Stimulated activated CD4-positive, alpha-beta T cell treated with anti-CD3 and anti-CD28 coated beads, Interleukin-2, amount 100 ng/mL, for 4 hours (primary cell): ENCODE results near the gene MYO19.
"Not testable (repeated sequence)": the region's sequence is repeated elsewhere in the genome, so short reads cannot be mapped to it uniquely, and the experiment has no call there.

ENCODE experiments used
- DNase-seq: peaks from one replicate; pipeline ENCODE4 v3.0.0-alpha.2; 2020; ENCODE audit warnings: low read depth

The MYO19 gene

DNA sequence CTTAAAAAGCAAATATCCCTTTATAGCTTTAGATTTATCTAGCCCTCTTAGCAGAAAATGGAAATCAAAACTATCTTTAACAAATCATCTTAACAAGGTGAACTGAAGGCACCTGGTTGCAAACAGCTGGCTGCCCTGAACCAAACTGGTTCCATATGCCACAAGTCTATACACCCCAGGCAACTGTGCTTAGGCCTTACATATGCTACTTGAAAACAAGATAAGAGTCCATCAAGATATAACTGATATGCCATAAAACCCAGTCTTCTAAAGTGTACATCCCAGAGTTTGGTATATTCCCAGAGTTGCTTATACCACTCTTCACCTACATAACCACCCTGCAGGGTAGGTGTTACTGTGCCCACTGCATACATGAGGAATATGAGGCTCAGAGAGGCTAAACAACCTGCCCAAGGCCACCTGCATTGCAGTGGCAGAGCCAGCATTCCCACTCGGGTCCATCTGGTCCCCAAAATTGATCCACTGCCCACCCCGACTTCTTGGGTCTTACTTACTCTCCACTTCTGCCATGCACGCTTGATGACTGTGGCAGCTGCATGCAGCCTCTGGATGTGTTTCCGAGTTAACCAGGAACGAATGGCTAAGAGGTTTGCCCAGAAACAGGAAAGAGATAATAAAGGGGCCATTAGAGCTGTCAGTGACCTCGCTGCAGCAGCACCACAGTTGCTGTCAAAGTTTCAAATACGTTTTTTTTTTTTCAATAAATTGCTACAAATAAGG, 35.9 kb downstream of the MYO19 start:
- DNase-seq: no peak

DNA sequence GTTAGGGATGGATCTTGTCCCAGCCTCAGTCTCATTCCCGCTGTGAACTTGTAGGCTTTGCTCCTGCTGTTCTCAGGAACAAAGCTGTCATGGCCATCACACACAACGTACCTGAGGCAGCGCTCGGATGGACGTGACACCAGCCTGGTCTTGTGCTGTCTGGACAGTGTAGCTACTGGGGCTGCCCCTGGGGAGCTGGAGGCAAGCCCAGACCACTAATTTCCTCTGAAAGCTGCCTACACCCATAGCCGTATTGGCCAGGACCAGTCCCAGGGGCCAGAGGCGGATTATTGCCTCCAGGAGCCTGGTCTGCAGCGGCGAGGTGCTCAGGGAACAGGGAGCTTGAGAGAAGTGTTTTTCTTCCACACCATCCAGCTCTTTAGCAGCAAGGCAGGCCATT, 36.5 kb downstream of the MYO19 start:
- DNase-seq: no peak

DNA sequence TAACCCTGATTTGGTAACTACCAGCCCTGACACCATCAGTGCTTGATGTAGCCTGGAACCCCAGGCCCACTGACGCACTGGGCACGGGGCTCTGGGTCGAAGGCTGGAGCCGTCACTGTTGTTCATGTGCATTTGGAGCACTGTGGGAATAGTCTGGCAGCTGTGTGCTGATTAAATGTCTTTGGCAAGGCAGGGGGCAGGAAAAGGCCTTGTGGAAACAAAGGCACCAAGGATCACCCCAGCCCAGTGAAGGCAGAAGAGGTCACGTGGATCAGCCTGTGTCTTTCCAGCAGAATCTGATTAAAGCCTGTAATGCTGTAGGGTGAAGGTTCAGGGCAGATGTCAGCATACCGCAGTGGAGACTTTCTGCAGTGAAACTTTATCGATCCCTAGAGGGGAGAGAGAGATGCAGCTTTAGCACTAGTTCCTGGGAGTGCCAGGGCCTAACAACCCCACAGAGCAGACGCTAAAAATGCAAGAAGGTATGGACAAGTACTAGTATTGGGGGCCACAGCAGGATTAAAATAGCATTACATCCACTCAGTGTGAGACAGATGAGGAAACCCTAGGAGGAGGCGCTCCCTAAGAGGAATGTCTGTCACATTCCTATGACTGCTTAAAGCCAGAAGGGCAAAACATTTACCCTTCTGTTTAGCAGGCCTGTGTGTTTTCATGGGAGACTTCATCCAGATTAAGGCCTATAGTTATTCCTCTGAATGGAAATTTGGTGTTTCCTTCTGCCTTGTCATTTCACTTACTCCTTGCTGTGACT, 38.5 kb downstream of the MYO19 start:
- no peak for DNase-seq

DNA sequence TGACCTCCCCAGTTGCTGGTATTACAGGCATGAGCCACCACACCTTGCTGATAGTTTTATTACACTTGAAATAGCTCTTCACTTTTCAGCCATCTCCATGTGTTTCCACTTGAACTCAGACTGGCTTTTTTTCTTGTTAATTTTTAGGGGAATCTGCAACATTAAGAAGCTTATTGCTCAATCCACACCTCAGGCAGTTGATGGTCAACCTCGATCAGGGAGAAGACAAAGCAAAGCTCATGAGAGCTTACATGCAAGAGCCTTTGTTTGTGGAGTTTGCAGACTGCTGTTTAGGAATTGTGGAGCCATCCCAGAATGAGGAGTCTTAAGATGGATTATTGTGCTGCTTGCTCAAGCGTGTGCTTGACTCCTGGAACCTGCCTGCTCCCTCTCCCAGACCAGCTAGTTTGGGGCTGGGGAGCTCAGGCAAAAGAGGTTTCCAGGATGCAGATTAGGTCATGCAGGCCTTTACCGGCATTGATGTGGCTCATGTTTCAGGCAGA, 39.5 kb downstream of the MYO19 start:
- no peak for DNase-seq

DNA sequence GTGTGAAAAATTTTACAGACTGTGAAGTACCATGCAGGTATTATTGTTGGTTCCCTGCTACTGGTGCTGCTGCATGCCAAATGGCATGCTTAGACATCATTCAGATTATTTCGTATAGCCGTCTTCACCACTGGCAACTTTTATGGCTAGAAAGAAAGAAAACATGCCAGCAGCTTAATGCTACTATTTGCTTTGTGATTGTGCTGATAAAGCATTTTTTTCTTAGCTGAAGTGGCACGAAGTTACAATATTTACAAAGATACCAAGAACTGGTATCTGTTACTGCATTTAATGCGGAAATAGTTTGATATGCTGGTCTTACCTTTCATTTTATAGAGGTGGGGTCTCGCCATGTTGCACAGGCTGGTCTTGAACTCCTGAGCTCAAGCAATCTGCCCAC, 40.0 kb downstream of the MYO19 start:
- DNase-seq: no peak

DNA sequence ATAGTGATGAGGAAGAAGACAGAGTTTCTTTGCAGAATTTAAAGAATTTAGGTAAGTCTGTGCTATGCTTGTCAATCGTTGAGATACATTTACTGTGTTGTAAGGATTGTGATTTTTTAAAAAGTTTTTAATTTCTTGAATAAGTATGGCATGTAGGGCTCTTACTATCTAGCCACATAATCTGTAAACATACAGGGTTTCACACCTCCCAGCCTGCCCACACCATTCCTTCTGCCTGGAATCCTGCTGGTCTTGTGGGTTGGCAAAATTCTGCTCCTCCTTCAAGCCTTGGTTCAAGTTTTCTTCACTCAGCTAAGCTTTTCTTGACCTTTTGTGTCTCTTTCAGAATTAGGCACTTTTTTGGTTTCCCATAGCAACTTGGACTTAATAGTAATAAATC, 40.7 kb downstream of the MYO19 start:
- DNase-seq: no peak

DNA sequence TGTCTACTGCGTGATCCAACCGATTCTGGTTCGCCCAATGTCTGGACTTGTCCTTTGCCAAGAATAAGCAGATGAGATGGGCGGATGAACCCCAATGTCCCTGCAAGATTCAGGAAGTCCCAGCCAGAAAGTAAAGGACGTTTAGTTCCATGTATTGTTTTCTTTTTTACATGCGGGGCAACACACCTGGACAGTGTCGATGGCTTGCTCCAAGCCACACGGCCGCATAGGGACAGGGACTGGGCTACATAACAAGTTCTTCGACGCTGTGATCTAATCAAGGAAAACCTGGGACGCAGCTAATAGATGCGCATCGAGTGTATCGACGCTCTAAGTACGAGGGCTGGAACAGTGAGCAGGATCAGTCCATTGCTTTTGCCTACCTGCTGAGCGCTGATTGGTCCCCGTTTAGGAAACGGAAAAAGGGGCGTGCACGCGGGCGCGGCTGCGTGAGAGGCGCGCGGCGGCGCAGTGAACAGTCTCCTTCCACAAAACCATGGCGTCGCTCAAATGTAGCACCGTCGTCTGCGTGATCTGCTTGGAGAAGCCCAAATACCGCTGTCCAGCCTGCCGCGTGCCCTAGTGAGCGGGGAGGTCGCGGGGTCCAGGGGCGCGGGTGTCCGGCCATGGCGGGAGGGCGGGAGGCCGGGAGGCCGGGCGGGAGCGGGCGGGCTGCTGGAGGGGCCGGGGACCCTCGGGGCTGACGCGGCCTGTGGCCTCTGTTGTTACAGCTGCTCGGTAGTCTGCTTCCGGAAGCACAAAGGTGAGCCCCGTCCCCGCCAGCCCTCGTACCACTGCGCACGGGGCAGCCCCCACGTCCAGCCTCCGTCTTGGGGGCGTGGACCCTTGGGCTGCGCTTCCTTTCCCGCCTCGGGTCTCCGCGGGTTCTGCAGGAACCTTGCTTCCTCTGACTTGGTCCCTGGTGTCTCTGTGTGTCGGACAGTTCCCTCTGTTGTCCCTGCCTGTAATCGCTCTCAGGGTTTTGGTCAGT, 48.2 kb downstream of the MYO19 start, which contains the start of gene ZNHIT3:
Gene ZNHIT3, plus strand, starts transcription at position 478 of the 991 bp plus-strand sequence. Its CDS starts 19 bp downstream, at position 497.
- DNase-seq: peak; percentile 85

DNA sequence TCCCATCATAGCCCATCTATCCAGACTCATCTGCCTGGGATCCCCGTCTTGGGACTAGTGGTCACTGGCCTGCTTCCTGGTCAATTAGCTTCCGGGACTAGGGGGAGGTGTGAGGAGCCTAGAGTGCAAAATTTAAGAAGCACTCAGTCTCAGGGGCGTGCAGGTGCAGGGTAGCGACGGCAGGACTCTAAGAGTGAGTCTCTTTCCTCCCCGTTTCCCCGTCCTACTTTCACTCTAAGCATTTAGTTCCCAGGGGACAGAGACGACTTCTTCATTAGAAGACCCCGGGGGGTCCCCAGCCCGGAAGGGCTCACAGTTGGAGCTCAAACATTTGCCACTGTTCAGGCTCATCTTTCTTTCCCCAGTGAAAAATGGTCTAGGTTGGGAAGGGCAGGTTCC, 48.9 kb downstream of the MYO19 start:
- no peak for DNase-seq

DNA sequence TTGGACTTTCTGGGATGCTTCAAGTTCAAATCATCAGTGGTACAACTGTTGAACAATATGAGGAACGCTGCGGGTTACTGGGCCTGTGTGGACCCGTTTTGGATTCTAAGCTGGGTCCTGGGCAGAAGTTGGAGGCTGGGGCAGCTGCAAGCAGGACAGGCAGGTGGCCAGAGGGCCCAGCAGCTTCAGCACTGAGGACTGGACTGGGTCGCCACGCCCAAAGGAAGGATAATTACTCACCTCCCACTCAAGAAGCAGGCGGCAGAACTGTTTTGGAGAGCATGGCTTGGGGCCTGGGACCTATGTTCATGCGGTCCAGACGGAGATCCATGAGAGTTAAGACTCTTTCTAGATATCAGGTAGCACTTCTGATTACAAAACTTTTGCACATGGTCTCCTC, 49.6 kb downstream of the MYO19 start:
- no peak for DNase-seq

DNA sequence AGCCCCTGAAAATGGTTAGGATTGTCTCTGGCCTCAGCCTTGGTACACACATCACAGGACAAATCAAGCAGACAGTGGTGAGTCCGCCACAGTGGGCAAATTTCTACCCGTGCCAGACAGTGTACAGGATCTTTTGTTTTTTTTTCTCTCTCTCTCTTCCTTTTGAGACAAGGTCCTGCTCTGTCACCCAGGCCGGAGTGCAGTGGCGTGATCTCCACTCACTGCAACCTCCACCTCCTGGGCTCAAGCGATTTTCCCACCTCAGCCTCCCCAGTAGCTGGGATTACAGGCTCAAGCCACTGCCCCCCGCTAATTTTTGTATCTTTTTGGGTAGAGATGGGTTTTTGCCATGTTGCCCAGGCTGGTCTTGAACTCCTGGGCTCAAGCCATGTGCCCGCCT, 50.6 kb downstream of the MYO19 start:
- not testable (repeated sequence) for DNase-seq

DNA sequence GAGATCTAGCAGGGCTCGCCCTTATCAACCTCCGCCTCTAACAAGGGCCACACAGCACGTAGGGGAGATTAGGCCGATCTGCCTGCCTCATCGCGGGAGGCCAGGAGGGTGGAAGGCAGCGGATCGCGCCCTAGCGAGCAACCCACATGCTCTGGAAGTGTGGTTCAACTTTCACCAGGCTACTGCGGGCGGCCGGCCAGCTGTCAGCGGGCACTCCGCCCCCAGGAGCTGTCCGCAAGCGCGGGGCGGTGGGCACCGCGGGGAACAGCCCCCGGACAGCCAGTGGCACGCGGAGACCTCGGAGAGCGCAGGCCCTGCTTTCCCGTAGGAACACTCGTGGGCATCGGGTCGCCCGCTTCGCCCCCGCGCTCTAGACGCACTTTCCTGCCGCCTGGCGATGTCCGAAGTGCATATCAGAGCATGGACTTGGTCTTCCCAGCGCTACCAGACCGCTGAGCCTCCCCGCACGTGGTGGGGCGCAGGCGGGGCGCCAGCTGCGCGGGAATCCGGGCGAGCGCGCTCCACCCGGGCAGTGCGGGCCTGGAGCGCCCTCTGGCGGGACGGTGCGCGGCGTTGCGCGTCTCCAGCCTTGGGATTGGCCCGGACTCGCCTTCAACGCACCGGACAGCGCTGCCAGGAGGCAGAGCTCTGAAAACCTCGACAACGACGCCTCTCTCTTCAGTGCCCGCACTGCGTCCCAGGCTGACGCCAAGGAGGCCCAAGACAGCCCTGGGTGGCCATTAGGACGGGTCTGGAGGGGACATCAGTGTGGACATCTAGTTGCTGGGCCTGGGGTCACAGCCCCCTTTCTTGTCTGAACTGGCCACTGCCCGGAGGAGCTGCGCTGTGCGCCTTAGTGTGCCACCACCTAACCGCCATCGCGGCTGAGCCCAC, 51.8 kb downstream of the MYO19 start:
- peak; percentile 73 for DNase-seq

DNA sequence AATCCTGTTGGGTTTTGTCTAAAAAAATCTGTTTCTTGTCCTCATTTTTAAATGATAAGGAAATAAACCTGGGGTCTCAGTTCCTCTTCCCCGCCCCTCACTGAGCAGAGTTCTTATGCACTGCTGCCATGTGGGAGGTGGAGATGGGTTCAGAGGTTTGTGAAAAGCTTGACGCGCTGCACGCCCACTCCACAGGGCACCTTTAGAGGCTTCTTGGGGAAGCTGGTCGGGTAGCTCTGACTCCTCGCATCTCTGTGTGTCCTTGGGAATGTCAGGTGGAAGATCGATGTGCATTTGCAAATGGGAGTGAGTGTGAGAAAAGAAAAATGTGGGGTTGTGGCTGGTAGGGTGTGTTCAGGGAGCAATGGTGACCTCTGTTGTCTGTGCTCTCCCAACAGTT, 52.8 kb downstream of the MYO19 start:
- DNase-seq: no peak

DNA sequence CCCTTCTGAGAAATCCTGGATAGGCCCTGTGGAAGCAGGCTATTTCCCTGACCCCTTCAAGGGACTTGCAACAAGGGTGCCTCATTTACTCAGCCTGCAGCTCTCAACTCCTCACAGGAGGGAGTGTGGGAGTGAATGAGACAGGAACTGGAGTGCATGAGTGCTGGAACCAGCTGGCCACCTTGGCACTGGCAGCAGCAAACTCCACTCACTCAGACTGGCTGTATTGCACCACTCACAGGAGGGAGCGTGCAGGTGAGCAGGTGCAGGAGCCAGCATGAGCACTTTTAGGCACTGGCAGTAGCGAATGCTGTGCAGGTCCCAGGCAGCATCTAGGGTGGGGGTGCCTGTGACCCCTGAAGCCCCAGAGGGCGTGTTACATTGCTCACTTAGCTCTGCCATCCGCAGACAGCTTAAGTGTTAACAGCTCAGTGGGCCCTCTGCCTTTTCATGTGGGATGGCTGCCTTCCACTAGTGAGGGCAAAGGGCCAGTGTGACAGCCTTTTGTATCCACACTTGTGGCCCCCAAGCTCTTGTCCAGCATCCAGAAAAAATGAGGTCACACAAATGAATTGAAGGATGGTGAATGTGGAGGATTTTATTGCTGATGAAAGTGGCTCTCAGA, 59.2 kb downstream of the MYO19 start:
- no peak for DNase-seq

DNA sequence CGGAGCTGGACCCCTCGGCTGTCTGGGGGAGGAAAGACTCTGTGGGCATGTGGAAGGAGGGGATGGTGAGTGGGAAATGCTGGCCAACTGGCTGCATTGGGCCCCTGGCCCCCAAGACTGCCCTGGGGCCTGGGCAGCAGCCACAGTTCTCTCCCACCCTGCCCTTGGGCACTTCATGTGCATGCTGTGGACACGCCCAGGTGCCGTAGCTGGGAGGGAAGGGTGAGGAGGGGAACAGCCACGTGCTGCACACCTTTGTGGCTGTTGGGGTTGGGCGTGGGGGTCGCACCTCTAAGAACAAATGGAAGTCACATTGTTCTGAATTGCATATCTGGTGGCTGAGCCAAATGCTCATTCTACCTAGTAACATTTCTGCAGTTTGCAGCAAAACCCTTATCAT, 60.1 kb downstream of the MYO19 start:
- no peak for DNase-seq

DNA sequence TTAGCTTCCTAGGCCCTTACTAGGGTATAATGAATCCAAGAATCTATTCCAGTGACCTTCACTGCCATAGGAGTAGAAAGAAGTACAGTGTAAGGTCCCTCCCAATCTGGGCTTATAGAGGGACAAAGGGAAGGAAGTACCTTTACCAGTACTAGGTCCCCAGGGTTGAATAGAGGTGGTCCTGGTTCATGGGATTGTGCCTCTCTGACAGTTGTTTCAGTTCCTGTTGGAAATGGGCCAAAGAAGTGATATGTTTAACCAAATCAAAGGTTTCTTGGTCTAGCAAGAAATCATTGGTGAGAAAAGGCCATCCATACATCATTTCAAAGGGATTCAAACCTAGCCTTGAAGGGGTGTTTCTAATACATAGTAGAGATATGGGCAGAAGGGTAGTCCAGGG, 64.2 kb downstream of the MYO19 start:
- no peak for DNase-seq

DNA sequence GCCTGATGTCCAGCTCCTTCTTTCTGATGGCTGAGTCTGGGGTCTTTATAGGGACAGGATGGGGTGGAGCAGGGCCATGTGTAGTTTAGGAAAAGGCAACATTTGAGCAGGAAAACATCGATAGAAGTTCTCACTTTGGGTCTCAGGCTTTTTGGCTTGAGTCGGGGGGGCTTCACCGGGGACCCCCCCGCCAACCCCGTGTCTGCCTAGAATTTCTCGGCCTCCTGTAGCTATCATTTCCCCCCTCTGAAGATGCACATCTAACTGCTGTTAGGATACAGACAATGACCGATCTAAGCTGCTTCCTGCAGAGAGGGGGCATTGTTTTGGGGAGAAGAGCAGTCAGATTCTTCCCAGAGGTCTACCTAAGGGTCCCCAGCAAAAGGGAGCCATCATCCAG, 64.9 kb downstream of the MYO19 start:
- no peak for DNase-seq

DNA sequence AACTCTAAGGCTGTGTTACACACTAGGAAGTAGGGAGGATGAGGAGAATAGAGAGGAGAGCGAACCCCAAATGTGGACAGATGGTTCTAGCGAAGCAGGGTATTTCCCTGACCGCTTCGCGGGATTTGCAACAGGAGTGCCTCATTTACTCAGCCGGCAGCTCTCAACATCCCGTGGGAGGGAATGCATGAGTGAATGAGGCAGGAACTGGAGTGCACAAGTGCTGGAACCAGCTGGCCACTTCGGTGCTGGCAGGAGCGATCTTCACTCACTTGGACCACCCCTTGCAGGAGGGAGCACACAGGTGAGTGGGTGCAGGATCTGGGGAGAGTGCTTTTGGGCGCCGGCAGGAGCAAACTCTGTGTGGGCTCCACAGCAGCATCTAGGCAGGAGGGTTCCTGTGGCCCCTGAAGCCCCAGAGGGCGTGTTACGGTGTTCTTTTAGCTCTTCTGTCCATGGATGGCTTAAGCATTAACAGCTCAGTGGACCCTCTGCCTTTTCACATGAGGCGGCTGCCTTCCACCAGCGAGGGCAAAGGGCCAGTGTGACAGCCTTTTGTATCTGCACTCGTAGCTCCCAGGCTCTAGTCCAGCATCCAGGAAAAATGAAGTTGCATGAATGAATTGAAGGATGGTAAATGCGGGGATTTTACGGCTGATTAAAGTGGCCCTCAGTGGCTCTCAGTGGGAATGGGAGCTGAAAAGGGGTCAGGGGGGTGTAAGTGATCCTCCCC, 65.6 kb downstream of the MYO19 start:
- no peak for DNase-seq

DNA sequence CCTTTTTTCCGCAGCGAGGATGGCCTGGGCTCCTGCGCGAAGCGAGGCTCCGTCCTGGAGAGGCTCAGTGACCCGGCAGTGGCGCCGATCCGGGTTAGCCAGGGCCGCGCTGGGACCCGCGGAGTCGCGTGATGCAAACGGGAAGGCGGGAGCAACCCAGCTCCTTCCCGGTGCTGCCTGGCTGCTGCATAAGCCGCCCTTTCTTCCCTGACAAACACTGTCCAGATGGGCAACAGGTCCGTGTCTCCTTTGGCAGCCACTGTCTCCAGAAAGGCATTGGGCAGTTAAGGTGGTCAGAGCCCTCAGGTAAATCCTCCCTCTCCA, 69.9 kb downstream of the MYO19 start:
- no peak for DNase-seq

DNA sequence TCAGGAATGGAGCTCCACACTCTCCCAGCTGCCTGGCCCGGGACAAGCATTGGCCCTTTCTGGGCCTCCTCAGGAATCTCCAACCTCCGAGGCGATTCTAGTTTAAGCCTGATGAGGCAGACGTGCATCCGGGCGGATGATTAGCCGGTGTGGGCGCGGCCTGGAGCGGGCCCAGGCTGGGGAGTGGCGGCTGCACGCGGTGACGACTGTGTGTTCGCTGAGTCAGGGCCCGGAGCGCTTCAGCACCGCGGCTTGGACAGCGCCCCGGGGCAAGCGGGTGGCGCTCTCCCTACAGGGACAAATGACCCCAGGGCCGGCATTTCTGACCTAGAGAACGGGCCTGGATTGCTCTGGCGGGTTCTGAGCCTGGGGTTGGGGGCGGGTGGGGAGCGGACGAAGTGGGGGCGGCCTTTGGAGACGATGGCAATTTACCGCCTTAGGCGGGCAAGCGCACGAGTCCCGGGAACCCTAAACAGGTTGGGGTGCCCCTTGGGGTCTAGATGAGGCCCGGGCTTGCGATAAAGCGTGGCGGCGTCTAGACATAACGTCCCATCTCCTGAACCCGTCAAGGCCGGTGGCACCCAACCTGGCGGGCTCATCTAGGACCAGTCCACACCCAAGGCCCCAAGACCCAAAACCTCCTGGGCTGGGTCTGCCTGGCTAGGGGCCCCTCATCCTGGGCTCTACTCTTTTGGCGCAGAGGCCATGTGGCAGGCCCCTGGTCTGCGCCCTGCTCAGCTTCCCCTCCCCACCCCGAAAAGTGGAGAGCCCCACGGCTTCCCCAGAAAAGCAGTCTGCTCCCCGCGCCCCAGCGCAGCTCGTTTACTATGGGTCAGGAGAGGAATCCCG, 70.5 kb downstream of the MYO19 start:
- DNase-seq: no peak
